Smooth muscle cell (in vitro differentiated cells): Measurements from ENCODE around the gene TADA2B. TPM values are rescaled to one million over a fixed set of nuclear protein-coding genes. Genes with fewer than 3 reads are reported as not detected.

Experiments used
- DNase-seq: peaks from one replicate; lab custom pipeline; 2025; ENCODE audit not compliant: unreplicated experiment; lab: John Stamatoyannopoulos, UW
- H2AFZ ChIP-seq: fragments of 200-600 bp; sonication (generic); 2 replicates; pipeline ENCODE4 v1.6.0; 2016; ENCODE audit warnings: antibody characterized with exemption, low read depth, mild to moderate bottlenecking
- H3F3A ChIP-seq: fragments of 200-600 bp; sonication (generic); 2 replicates; pipeline ENCODE4 v1.6.0; 2017; ENCODE audit warnings: antibody characterized with exemption, low read depth
- H3K27ac ChIP-seq: fragments of 200-600 bp; sonication (generic); 2 replicates; pipeline ENCODE4 v1.5.1; 2016; ENCODE audit warnings: low read depth, mild to moderate bottlenecking
- H3K27me3 ChIP-seq: fragments of 200-600 bp; sonication (generic); 2 replicates; pipeline ENCODE4 v1.6.1; 2016; ENCODE audit warnings: low read depth, mild to moderate bottlenecking
- H3K36me3 ChIP-seq: fragments of 200-600 bp; sonication (generic); 2 replicates; pipeline ENCODE4 v1.5.1; 2016; ENCODE audit warnings: low read depth
- H3K4me1 ChIP-seq: fragments of 200-600 bp; sonication (generic); 2 replicates; pipeline ENCODE4 v1.5.1; 2016; ENCODE audit warnings: low read depth
- H3K4me2 ChIP-seq: fragments of 200-600 bp; sonication (generic); 2 replicates; pipeline ENCODE4 v1.6.0; 2016; ENCODE audit warnings: mild to moderate bottlenecking
- H3K4me3 ChIP-seq: fragments of 200-600 bp; sonication (generic); 2 replicates; pipeline ENCODE4 v1.5.1; 2016; ENCODE audit warnings: mild to moderate bottlenecking
- H3K79me2 ChIP-seq: fragments of 200-600 bp; sonication (generic); 2 replicates; pipeline ENCODE4 v1.6.0; 2016; ENCODE audit warnings: low read depth, mild to moderate bottlenecking
- H3K9ac ChIP-seq: fragments of 200-600 bp; sonication (generic); 2 replicates; pipeline ENCODE4 v1.6.0; 2016; ENCODE audit warnings: low read depth
- H3K9me3 ChIP-seq: fragments of 200-600 bp; sonication (generic); replicated peaks from 2 replicates; pipeline ENCODE4 v1.5.1; 2016; ENCODE audit warnings: low read depth
- H4K20me1 ChIP-seq: fragments of 200-600 bp; sonication (generic); 2 replicates; pipeline ENCODE4 v1.6.0; 2016; ENCODE audit warnings: low read depth
- CTCF ChIP-seq: fragments of 200-600 bp; sonication (generic); IDR thresholded peaks from 2 replicates; pipeline ENCODE4 v1.5.1; 2017; ENCODE audit warnings: borderline replicate concordance, mild to moderate bottlenecking, antibody characterized with exemption; ENCODE audit not compliant: insufficient read depth, poor library complexity, severe bottlenecking
- WGBS: methylation state at CpG from one replicate; pipeline ENCODE4 v1.1.7; 2016; ENCODE audit warnings: low lambda C conversion rate; 5-methylcytosine and 5-hydroxymethylcytosine counted together
- polyA plus RNA-seq: library from polyadenylated mRNA; unstranded; fragments of >200 nt; fragmentation: Nextera tagmentation; extraction: Ambion mirVana; gene quantifications from 2 replicates; pipeline ENCODE4 v1.2.1, GENCODE V29; 2016
- total RNA-seq: library from RNA; depleted of rRNA; stranded (reverse); fragments of >200 nt; gene quantifications from 2 replicates; pipeline ENCODE4 v1.2.3, GENCODE V29; 2014

The TADA2B gene
- total and polyA plus RNA-seq, 2 experiments from 2014 or later: 6.3 to 9.1 TPM

- no peak overlapping the region for H3K4me3 ChIP-seq
- H3F3A ChIP-seq: no peaks in the 10 kb centered on the region
- H3K79me2 ChIP-seq: peaks cover 77% of the 10 kb centered on the region
- no peak overlapping the region for H3K4me2 ChIP-seq
- no peak for DNase-seq
- WGBS: 93% methylated on average over 9 of the region's 9 CpGs
- H3K9ac ChIP-seq: no peak overlapping the region
- H3K9me3 ChIP-seq: no peaks in the 10 kb centered on the region
- H3K27me3 ChIP-seq: no peaks in the 10 kb centered on the region
- H3K27ac ChIP-seq: no peak overlapping the region
- H3K36me3 ChIP-seq: no peaks in the 10 kb centered on the region
- H4K20me1 ChIP-seq: peaks cover 78% of the 10 kb centered on the region
- TF ChIP-seq CTCF: no peak
- peaks cover 11% of the 10 kb centered on the region for H3K4me1 ChIP-seq
- no peak overlapping the region for H2AFZ ChIP-seq
Observed at GRCh38 chr4:7046971-7047370, 3.8 kb downstream of the TADA2B start.

GRCh38 chr4:7048642-7049041 is 5.5 kb downstream of the TADA2B start:
- Histone ChIP-seq H3K4me3 (no peak overlapping the region), H3K9ac (no peak overlapping the region), H3K4me1 (peaks cover 9% of the 10 kb centered on the region), H3K79me2 (peaks cover 76% of the 10 kb centered on the region), H3K27ac (no peak overlapping the region), H3K9me3 (no peaks in the 10 kb centered on the region), H4K20me1 (peaks cover 94% of the 10 kb centered on the region), H3K4me2 (no peak overlapping the region), H3K27me3 (no peaks in the 10 kb centered on the region), H3K36me3 (no peaks in the 10 kb centered on the region), H3F3A (no peaks in the 10 kb centered on the region), H2AFZ (no peak overlapping the region)
- no peak for TF ChIP-seq CTCF
- 95% methylated on average over 12 of the region's 12 CpGs for WGBS
- DNase-seq: no peak

GRCh38 chr4:7049295-7049694 is 6.1 kb downstream of the TADA2B start:
- TF ChIP-seq CTCF: no peak
- 97% methylated on average over 4 of the region's 4 CpGs for WGBS

GRCh38 chr4:7049739-7050138 is 6.6 kb downstream of the TADA2B start:
- no peaks in the 10 kb centered on the region for H3K9me3 ChIP-seq
- no peak overlapping the region for H3K4me3 ChIP-seq
- no peaks in the 10 kb centered on the region for H3K27me3 ChIP-seq
- H3K4me1 ChIP-seq: peaks cover 1% of the 10 kb centered on the region
- H3K79me2 ChIP-seq: peaks cover 65% of the 10 kb centered on the region
- H3K27ac ChIP-seq: no peak overlapping the region
- H3F3A ChIP-seq: no peaks in the 10 kb centered on the region
- no peaks in the 10 kb centered on the region for H3K36me3 ChIP-seq
- H4K20me1 ChIP-seq: peaks cover 87% of the 10 kb centered on the region
- TF ChIP-seq CTCF: no peak
- DNase-seq: no peak
- no peak overlapping the region for H3K9ac ChIP-seq
- 99% methylated on average over 11 of the region's 11 CpGs for WGBS
- no peak overlapping the region for H2AFZ ChIP-seq
- no peak overlapping the region for H3K4me2 ChIP-seq

More at GRCh38 chr4:7049295-7049694, 6.1 kb downstream of the TADA2B start:
- Histone ChIP-seq H3K4me3 (no peak overlapping the region), H3K27me3 (no peaks in the 10 kb centered on the region), H3K9ac (no peak overlapping the region), H3K4me2 (no peak overlapping the region), H3K79me2 (peaks cover 70% of the 10 kb centered on the region), H3K9me3 (no peaks in the 10 kb centered on the region), H4K20me1 (peaks cover 91% of the 10 kb centered on the region), H2AFZ (no peak overlapping the region), H3K27ac (no peak overlapping the region), H3K4me1 (peaks cover 6% of the 10 kb centered on the region), H3K36me3 (no peaks in the 10 kb centered on the region), H3F3A (no peaks in the 10 kb centered on the region)
- no peak for DNase-seq
